Ovary (tissue), 3 donors: ENCODE measurements around the gene NREP.

Source experiments
- CTCF ChIP-seq, 3 donors: fragments of 450-650 bp in 2 of 3; fragments of 200-600 bp in 1 of 3; IDR thresholded peaks; one replicate each; pipeline versions ENCODE4 v1.5.1 to v1.8.0; 2016 to 2022; ENCODE audit warnings: antibody characterized with exemption in 3 of 3, mild to moderate bottlenecking in 1 of 3
- POLR2A ChIP-seq: fragments of 450-650 bp; IDR thresholded peaks from one replicate; pipeline ENCODE4 v1.6.1; 2017; ENCODE audit warnings: antibody characterized with exemption, mild to moderate bottlenecking, moderate library complexity
- donor health status: DM: no; HTN: no; CAD: no.

DNA sequence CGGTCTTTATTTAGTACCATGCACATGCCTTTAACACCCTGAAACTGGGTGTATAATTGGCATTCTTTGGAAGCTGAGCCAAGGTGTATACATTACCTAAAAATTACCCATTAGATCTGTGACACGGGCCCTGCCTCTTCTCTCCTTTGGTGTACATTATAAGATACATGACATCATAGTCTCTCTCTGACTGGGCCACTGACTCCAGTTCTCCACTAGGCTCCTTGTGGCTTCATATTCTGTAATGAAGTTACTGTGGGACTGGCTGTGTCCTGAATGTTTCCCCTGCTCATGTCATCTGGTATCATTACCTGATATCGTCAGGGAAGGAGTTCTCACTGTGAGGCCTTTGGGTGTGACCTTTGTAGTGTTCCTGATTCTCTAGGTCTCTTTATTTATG is 65.5 kb downstream of the NREP start:
- TF ChIP-seq CTCF (IDR thresholded peaks at IDR 0.05) (no peak), POLR2A (no peak)
